GM21528 (cell line): ENCODE results near the gene PIP4K2A.
"Not testable (repeated sequence)": the region's sequence is repeated elsewhere in the genome, so short reads cannot be mapped to it uniquely, and the experiment has no call there.

ENCODE experiments used
- ATAC-seq: cut with Tn5 transposase; IDR thresholded peaks from one replicate; pipeline ENCODE4 v1.9.1; 2021; ENCODE audit warnings: mild to moderate bottlenecking, moderate library complexity; ENCODE audit not compliant: unreplicated experiment, low FRiP score

PIP4K2A gene

GRCh38 chr10:22720667-22721066 lies 6.3 kb upstream of the PIP4K2A start:
- ATAC-seq: no peak

DNA sequence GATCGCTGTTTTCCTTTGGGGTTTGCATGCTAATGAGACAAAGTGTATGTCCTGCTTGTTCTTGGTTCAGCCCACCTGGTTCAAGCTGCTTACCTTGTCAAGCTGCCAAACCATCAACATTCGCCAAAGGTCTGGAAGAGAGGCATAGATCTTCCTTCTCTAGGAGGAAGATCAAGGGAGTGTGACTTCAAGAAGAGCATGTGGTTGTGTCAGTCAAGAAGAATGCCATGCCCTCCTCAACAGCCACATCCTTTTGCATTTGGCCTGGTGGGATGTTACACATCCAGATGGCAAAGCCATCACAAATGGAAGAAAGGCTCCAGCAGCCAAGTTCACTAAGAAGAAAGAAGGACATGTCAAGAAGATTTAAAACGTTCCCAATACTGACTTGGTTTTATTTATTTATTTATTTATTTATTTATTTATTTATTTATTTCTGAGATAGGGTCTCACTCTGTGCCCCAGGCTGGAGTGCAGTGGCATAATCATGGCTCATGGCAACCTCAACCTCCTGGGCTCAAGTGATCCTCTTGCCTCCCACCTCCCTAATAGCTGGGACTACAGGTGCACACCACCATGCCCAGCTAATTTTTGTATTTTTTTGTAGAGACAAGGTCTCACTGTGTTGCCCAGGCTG lies 5.1 kb upstream of the PIP4K2A start:
- ATAC-seq: no peak

- not testable (repeated sequence) for ATAC-seq
These were observed 4.3 kb upstream of the PIP4K2A start for GRCh38 chr10:22718659-22719058.

- no peak for ATAC-seq
These were observed 3.4 kb upstream of the PIP4K2A start for GRCh38 chr10:22717728-22718127.

DNA sequence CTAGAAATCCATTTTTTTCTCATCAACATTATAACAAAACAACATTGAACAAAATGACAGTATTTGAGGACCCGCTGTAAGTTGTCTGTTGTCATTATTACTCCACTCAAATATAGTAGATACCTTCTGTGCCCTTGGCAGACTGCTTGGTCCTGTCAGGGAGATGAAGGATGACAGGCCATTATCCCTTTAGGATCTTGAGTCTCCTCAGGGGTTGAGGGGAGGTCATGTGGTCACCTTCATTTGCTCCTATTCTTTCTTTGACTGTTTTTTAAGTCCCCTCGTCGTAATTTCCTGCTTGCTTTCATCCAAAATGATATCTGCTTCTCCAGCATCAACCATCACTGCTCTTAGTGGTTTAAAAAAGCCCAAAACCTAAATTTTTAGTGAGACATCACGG lies 2.6 kb upstream of the PIP4K2A start:
- no peak for ATAC-seq

GRCh38 chr10:22715290-22715625 lies 880 bp upstream of the PIP4K2A start:
- no peak for ATAC-seq

DNA sequence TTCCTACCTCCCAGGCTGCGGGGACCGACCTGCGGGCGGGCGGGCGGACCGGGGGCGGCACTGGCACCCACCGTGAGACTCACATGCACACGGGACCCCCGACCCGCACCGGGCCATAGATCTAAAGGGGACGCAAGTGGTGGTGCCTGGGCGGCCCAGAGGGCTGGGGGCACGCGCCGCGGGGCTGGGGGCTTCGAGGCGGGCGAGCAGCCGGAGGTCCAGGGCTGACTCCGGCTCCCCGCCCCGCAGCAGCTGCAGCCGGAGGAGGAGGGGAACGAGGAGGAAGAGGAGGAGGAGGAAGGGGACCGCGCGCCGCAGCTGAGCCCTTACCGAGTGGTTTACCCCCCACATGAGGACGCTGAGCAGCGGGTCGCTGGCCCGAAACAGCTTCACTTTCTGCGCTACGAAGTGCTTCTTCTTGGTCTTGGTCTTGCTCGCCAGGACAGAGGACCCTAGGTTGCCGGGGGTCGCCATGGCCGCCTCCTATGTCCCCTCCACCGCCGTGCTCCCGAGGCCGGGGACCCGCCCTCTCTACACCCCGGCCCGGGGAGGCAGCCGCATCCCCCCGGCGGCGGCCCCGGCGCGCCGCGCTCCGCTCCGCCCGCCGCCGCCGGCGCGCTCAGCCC lies 412 bp downstream of the PIP4K2A start:
- peak; percentile 39 for ATAC-seq

DNA sequence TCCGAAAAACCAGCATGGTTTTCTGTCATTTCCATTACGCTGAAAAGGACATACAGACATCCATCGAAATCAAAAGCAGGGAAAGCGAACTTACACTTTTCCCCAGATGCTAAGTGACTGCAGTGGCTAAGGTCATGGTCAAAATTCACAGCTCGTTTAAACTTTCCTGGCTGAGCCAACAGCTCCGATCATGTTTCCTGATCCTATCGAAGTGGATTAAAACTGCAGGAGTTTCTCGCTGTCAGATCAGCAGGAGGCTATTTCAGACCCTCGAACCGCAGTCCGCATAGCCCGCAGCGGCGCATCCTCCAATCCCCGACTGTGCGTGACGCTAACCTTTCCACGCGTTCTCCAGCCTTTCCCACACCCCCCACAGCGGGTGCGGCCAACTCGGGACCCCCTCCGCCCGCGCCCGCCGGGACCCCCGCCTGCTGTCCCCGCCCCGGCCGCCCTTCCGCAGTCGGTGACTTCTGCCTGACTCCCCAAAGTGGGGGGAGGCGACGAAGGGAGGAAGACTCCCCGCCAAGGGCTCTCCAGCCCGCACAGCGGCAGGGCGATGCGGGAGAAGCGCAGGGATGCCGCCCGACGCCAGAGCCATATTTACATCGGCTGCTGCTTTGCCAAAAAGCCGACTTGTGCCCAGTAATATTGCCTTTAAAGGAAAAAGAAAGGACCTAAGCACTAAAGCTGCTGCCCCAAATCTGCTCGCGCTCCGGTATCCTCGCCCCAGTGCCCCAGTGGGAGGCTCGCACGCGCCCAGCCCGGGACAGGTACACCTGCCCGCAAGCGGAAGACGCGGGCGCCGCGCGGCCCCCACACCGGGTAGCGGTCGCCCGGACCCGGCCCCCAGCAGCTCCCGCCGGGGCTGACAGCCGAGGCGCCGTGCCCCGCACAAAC lies 1.2 kb downstream of the PIP4K2A start:
- peak; percentile 29 for ATAC-seq

GRCh38 chr10:22712211-22712955 lies 2.0 kb downstream of the PIP4K2A start:
- ATAC-seq: no peak

DNA sequence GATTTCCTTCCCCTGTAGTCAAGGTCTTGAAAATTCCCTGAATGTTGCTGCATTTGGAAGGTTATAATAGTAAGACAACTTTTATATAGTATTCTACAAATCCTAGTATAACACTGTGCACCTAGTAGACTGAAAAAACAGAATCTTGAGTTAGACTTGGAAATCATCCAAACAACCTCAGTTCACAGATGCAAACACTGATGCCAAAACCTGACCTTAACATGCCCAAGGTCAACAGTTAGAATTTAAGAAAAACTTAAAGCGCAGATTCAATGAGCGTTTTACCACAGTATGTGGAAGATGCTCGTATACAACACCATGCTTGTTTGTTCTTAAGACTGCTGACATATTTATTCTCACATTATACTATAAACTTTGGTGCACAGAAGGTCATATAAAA lies 3.0 kb downstream of the PIP4K2A start:
- ATAC-seq: no peak

- no peak for ATAC-seq
These were observed 4.1 kb downstream of the PIP4K2A start for GRCh38 chr10:22710139-22710745.

DNA sequence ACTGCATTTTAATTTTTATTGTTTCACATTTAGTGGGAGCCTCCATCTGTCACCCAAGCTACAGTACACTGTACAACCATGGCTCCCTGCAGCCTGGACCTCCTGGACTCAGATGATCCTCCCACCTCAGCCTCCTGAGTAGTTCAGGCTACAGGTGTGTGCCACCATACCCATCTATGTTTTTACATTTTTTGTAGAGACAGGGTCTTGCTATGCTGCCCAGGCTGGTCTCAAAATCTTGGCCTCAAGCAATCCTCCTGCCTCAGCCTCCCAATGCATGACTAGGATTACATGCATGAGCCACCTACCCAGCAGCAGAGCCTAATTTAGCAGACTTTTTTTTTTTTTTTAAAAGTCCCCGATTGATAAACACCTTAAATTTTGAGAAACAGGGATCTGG lies 5.6 kb downstream of the PIP4K2A start:
- no peak for ATAC-seq

DNA sequence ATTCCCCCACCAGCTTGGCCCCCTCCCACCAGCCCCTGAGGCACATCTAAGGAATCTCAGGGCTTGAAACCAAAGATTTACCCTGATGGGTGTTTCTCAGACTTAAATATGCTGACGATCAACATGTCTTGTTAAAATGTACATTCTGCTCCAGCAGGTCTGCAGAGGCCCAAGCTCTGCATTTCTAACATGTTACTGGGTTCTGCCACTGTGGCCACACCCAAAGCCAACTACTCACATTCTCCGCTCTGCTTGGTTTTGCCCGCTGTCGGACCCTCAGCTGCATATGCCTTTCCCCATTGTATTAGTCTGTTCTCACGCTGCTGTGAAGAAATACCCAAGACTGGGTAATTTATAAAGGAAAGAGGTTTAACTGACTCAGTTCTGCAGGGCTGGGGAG lies 8.9 kb downstream of the PIP4K2A start:
- ATAC-seq: no peak

GRCh38 chr10:22704942-22705341 lies 9.4 kb downstream of the PIP4K2A start:
- peak; percentile 29 for ATAC-seq

GRCh38 chr10:22704471-22704911 lies 9.9 kb downstream of the PIP4K2A start:
- ATAC-seq: peak; percentile 48

- no peak for ATAC-seq
These were observed 12.0 kb downstream of the PIP4K2A start for GRCh38 chr10:22702348-22702747.

GRCh38 chr10:22701132-22701826 lies 13.1 kb downstream of the PIP4K2A start:
- ATAC-seq: no peak

DNA sequence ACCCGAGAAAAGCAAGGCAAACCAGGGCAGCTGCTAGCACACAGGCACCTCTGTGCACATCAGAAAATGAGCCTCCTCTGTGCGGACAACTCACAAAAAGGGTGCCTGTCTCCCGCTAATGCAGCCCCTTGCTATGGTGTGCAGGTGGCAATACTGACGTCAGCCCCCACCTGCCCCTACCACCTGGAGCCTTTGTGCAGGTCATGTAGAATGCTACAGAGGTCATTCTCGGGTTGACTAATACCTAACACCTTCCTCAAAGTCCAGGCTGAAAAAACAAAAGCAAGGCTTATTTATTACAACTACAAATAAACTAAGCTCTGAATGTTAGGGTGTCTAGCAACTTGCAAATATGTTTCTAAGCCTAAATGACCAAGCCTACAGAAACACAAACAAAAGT lies 13.9 kb downstream of the PIP4K2A start:
- ATAC-seq: no peak

DNA sequence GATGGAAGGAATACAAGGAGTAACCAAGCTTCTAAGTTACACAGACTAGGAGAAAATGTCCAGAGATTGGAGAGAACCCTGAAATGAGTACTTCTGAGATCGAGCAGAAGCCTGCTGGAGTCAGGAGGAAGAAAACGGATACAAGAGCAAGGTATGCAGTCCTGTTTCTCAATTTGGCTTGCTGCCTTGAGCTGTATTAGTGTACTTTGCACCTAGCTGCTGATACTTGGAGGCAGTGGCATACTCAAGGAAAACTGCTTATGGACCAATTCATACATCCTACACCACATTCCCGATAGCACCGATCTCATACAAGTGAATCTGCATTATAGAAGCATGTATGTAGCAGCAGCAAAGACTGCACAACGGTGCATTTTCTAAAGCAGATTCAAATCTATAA lies 14.4 kb downstream of the PIP4K2A start:
- no peak for ATAC-seq

DNA sequence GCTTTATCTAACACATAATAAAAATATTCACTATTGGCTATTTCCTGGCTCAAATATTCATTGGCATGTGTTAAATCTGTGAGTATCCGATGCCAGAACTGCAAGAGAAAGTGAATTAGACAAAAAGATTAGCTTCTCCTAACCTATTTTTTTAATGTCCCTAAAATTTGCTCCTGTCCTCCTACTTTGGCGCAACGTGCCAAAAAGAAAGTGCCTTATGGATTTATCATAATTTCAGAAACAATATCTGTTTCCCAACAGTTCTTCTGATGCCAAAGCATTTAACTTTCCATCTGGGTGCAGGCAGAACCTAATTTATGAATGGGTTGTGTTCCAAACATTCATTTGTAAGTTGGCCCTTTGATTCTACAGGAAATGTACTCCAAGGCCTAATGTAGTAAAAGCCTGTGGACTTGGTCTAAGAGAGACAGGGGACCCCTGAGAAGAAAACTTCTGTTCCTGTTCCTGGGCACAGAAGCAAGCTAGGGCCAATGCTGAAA lies 15.4 kb downstream of the PIP4K2A start:
- ATAC-seq: no peak
